Endothelial cell of umbilical vein (primary cell): ENCODE measurements around the gene PROZ. TPM values are rescaled to one million over a fixed set of nuclear protein-coding genes. Genes with fewer than 3 reads are reported as not detected.

ENCODE experiments used
- BruUV-seq: library from RNA; stranded (reverse); fragments of 400-500 nt; replicated peaks from 2 replicates; lab custom pipeline; 2021; lab: Mats Ljungman, UMichigan
- CTCF ChIA-PET: fragments of 300-600, 350-600 bp; sonication (Branson Sonifier 250); formaldehyde crosslinking; loops from one replicate; lab custom pipeline; 2021; ENCODE audit warnings: antibody characterized with exemption, inconsistent platforms; lab: Charles Lee
- POLR2A ChIA-PET: fragments of 300-600, 350-600 bp; sonication (Branson Sonifier 250); formaldehyde crosslinking; loops from one replicate; lab custom pipeline; 2021; ENCODE audit warnings: antibody characterized with exemption, inconsistent platforms; lab: Charles Lee
- DNase-seq: peaks from one replicate; pipeline ENCODE4 v3.0.0-alpha.2; 2011; ENCODE audit warnings: low read depth, low spot score
- FAIRE-seq: peaks from 2 replicates; lab custom pipeline; 2011; peaks lifted over from hg19 to GRCh38; lab: Jason Lieb, UNC
- H2AFZ ChIP-seq: 2 replicates; pipeline ENCODE4 v1.6.0; 2012; ENCODE audit warnings: low read depth, low read length, control low read depth, inconsistent platforms
- H3K27ac ChIP-seq: 2 replicates; pipeline ENCODE4 v1.5.1; 2011; ENCODE audit warnings: low read depth, mild to moderate bottlenecking, control low read depth, low read length, moderate library complexity; ENCODE audit not compliant: insufficient read depth
- H3K27me3 ChIP-seq, 2 experiments: 2 replicates each; pipeline versions ENCODE4 v1.6.0 to v1.6.1; 2011; ENCODE audit warnings: low read length in 2 of 2, mixed read lengths in 1 of 2; ENCODE audit not compliant: control insufficient read depth in 2 of 2, insufficient read depth in 2 of 2
- H3K36me3 ChIP-seq, 2 experiments: 2 replicates in 1 of 2; 3 replicates in 1 of 2; pipeline ENCODE4 v1.5.1; 2011; ENCODE audit warnings: low read length in 2 of 2, mild to moderate bottlenecking in 1 of 2, moderate library complexity in 1 of 2; ENCODE audit not compliant: control insufficient read depth in 2 of 2, insufficient read depth in 2 of 2; ENCODE audit errors: extremely low read depth in 1 of 2
- H3K4me1 ChIP-seq: 3 replicates; pipeline ENCODE4 v1.5.1; 2011; ENCODE audit warnings: mild to moderate bottlenecking, low read length; ENCODE audit not compliant: control insufficient read depth, insufficient read depth; ENCODE audit errors: extremely low read depth
- H3K4me2 ChIP-seq: 2 replicates; pipeline ENCODE4 v1.6.1; 2011; ENCODE audit warnings: low read length, control low read depth, mixed read lengths; ENCODE audit not compliant: insufficient read depth
- H3K4me3 ChIP-seq, 3 experiments: fragments of 200-600 bp in 1 of 3; sonication (generic), shearing (Covaris generic) in 1 of 3; replicated peaks in 1 of 3; 2 replicates each; pipeline ENCODE4 v1.5.1; 2011 to 2016; ENCODE audit warnings: control low read depth in 3 of 3, low read length in 3 of 3, mild to moderate bottlenecking in 2 of 3, inconsistent platforms in 1 of 3, low read depth in 1 of 3, moderate library complexity in 1 of 3; ENCODE audit not compliant: insufficient read depth in 1 of 3
- H3K79me2 ChIP-seq: 2 replicates; pipeline ENCODE4 v1.6.0; 2012; ENCODE audit warnings: low read length, inconsistent platforms; ENCODE audit not compliant: control insufficient read depth, insufficient read depth
- H3K9ac ChIP-seq: replicated peaks from 2 replicates; pipeline ENCODE3; 2011; ENCODE audit warnings: low read length, control low read depth; ENCODE audit not compliant: insufficient read depth; ENCODE audit errors: extremely low read depth
- H3K9me1 ChIP-seq: replicated peaks from 3 replicates; pipeline ENCODE4 v1.6.0; 2011; ENCODE audit warnings: mild to moderate bottlenecking, low read length; ENCODE audit not compliant: control insufficient read depth, insufficient read depth; ENCODE audit errors: extremely low read depth
- H3K9me3 ChIP-seq: replicated peaks from 2 replicates; pipeline ENCODE4 v1.5.1; 2012; ENCODE audit warnings: low read length, inconsistent platforms; ENCODE audit not compliant: control insufficient read depth, insufficient read depth
- H4K20me1 ChIP-seq: replicated peaks from 2 replicates; pipeline ENCODE3; 2011; ENCODE audit warnings: mild to moderate bottlenecking, low read length; ENCODE audit not compliant: control insufficient read depth, insufficient read depth; ENCODE audit errors: extremely low read depth
- CTCF ChIP-seq, 2 donors: IDR thresholded peaks; 1 replicate in 1 of 2; 2 replicates in 1 of 2; pipeline ENCODE4 v1.5.1; 2011; ENCODE audit warnings: low read length in 2 of 2, mild to moderate bottlenecking in 2 of 2, moderate library complexity in 2 of 2, control low read depth in 1 of 2, inconsistent platforms in 1 of 2, low read depth in 1 of 2; ENCODE audit not compliant: insufficient read depth in 1 of 2; ENCODE audit errors: extremely low read depth in 1 of 2
- EZH2 ChIP-seq: IDR thresholded peaks from 2 replicates; pipeline ENCODE4 v1.6.1; 2012; ENCODE audit warnings: borderline replicate concordance, low read depth, mild to moderate bottlenecking, moderate library complexity, low read length, inconsistent platforms; ENCODE audit not compliant: severe bottlenecking
- FOS ChIP-seq: IDR thresholded peaks from 2 replicates; pipeline ENCODE4 v1.6.1; 2011; ENCODE audit warnings: mild to moderate bottlenecking, low read length, moderate library complexity, borderline replicate concordance; ENCODE audit not compliant: insufficient read depth
- GATA2 ChIP-seq: IDR thresholded peaks from 2 replicates; pipeline ENCODE4 v1.7.0; 2011; ENCODE audit warnings: low read depth, mild to moderate bottlenecking, moderate library complexity, mixed read lengths, low read length; ENCODE audit not compliant: insufficient read length, insufficient read depth
- JUN ChIP-seq: IDR thresholded peaks from 2 replicates; pipeline ENCODE4 v1.6.1; 2011; ENCODE audit warnings: borderline replicate concordance, low read depth; ENCODE audit not compliant: insufficient read length, insufficient read depth
- MAX ChIP-seq: IDR thresholded peaks from 2 replicates; pipeline ENCODE4 v1.6.1; 2011; ENCODE audit not compliant: insufficient read depth, insufficient read length
- MYC ChIP-seq: IDR thresholded peaks from one replicate; pipeline ENCODE4 v1.6.1; 2011; ENCODE audit warnings: mild to moderate bottlenecking, low read depth, low read length
- POLR2A ChIP-seq: IDR thresholded peaks from 2 replicates; pipeline ENCODE4 v1.6.1; 2012; ENCODE audit warnings: low read depth, mild to moderate bottlenecking, control low read depth, low read length
- POLR2AphosphoS5 ChIP-seq: IDR thresholded peaks from 2 replicates; pipeline ENCODE4 v1.6.1; 2012; ENCODE audit warnings: low read depth, mild to moderate bottlenecking, control low read depth, low read length, moderate library complexity; ENCODE audit not compliant: insufficient read depth
- dilution Hi-C: fragments of 300-500 bp; cut with MboI; formaldehyde crosslinking; loops from one replicate; pipeline ENCODE4 v1.15.0; 2019; ENCODE audit warnings: low sequenced_read_pairs; ENCODE audit not compliant: extremely low pct_ligation_motif_present
- intact Hi-C: fragments of 100-400 bp; cut with micrococcal nuclease; formaldehyde crosslinking; loops from one replicate; pipeline ENCODE4 v1.10.0; 2022
- polyA plus RNA-seq, 4 experiments: library from polyadenylated mRNA; depleted of rRNA in 3 of 4; stranded (reverse) in 3 of 4; unstranded in 1 of 4; fragments of >200 nt; gene quantifications; 2 replicates each; pipeline versions ENCODE4 v1.2.1 to v1.2.3, GENCODE V29; 2011 to 2012; ENCODE audit warnings: missing spikeins in 1 of 4
- total RNA-seq: library from RNA; stranded (reverse); gene quantifications from 2 replicates; pipeline ENCODE4 v1.2.3, GENCODE V29; 2021

PROZ gene
- total and polyA plus RNA-seq, 2 donors (not counting 3 experiments of a cell fraction or from before 2014, with no cell fraction given): not detected

GRCh38 chr13:113121928-113122471 is 36.4 kb upstream of the PROZ start:
- Histone ChIP-seq H3K4me1 (no peaks in the 10 kb centered on the region), H3K9me3 (no peaks in the 10 kb centered on the region), H3K79me2 (no peaks in the 10 kb centered on the region), H3K4me3 (no peak overlapping the region), H3K36me3 (no peaks in the 10 kb centered on the region), H4K20me1 (no peaks in the 10 kb centered on the region), H3K4me2 (no peak overlapping the region), H2AFZ (no peak overlapping the region), H3K9me1 (no peaks in the 10 kb centered on the region), H3K27ac (no peak overlapping the region), H3K9ac (no peak overlapping the region), H3K27me3 (no peaks in the 10 kb centered on the region)
- intact Hi-C loops (no loop called here), dilution Hi-C loops (no loop called here)
- no peak for TF ChIP-seq GATA2
- TF ChIP-seq JUN: no peak
- TF ChIP-seq EZH2: no peak
- no peak for TF ChIP-seq CTCF (IDR thresholded peaks at IDR 0.05; ENCODE audit: extremely low read depth in 1 of 2, insufficient read depth in 1 of 2, low read depth in 1 of 2, low read length in 2 of 2)
- TF ChIP-seq MAX: no peak
- no peak for TF ChIP-seq POLR2A
- TF ChIP-seq FOS: no peak
- TF ChIP-seq MYC: no peak
- no peak for TF ChIP-seq POLR2AphosphoS5
- DNase-seq: no peak
- BruUV-seq: no TSS peak
- ChIA-PET CTCF (no interaction called here), POLR2A (no interaction called here)
- no peak for FAIRE-seq
